ENCODE data around the gene STBD1.
"Not testable (repeated sequence)": the region's sequence is repeated elsewhere in the genome, so short reads cannot be mapped to it uniquely, and the experiment has no call there.

Gene STBD1

GRCh38 chr4:76326515-76326914, 20.0 kb downstream of the STBD1 start:
- DNase-seq, result no peak

DNA sequence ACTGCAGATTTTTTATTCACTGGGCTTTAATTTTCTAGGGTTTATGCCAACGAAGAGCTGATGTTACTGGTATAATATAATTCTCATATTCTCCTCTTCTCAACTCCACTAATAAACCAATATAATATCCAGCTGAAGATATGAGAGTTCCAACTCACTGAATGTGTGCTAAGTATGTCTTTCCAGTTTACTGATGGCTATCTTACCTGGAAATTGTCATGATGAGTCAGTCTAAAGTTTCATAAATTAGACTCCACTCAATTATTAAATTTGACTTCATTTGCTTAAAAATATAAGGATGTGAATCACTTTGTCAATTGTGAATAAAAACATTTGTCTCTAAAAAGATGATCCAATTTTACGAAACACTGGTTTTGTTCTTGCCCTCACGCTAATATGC, 28.4 kb downstream of the STBD1 start:
- no peak for DNase-seq

GRCh38 chr4:76339364-76339763, 32.8 kb downstream of the STBD1 start:
- DNase-seq, result no peak

DNA sequence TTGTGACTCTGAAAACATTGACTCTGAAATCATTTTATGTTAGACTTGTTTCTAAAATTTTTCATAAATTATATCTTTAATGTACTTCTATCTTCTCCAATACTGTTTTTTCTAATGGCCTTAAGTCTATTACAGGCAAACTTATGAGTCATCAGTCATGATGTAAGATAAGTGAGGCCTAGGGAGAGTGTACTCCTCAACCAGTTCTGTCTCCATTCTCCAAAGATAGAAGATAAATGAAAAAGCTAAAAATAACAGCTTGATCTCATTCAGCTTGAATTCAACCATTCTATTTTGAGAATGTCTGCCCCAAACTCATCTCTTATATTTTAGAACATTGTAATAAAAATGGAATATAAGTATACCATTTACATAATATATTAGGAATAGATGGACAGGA, 34.5 kb downstream of the STBD1 start:
- no peak for DNase-seq

GRCh38 chr4:76342191-76342590, 35.7 kb downstream of the STBD1 start:
- DNase-seq, result no peak

DNA sequence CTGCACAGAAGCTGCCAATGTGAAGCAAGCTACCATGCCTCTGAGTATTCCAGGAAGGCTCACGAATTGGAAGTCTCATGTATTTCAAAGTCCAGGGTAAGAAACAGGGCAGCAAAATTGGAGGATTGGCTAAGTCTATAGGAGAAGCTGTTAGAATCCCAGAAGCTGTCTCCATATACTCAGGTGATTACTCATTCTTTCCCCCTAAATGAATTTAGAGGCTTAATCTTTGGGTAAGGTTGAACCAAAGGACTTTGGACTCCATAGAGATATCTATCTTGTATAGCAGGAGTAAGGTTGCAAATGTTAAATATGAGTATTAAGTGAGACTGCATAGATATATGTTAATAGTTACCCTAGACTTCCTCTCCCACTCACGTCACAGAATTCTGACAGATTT, 36.3 kb downstream of the STBD1 start:
- no peak for DNase-seq

- DNase-seq, result peak in 1 of 2 experiments; percentile 37
Observed at GRCh38 chr4:76354517-76355473, 48.3 kb downstream of the STBD1 start.

DNA sequence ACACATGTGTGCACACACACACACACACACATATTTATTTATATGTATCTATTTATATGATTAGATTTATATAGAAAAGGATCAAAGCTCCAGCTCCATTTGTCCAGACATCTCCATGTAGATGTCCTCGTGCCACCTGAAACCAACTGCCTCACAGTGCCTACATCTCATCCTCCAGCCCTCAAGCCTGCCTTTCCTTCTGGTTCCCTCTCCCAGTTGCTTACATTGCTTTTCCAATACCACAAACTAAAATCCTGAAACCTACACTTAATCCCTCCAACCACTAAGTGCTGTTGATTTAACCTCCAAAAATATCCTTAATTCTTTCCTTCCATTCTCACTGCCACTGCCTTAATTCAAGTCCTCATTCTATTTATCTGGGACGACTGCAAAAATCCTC, 51.4 kb downstream of the STBD1 start:
- DNase-seq, result no peak

GRCh38 chr4:76359881-76360466, 53.4 kb downstream of the STBD1 start:
- not testable (repeated sequence) for DNase-seq
